WTC11 (cell line): Measurements from ENCODE around the gene CAMTA1. TPM values are rescaled to one million over a fixed set of nuclear protein-coding genes. Genes with fewer than 3 reads are reported as not detected.

Experiments
- ATAC-seq: fragments of 200-7000 bp; cut with Tn5 transposase; 2 replicates; pipeline ENCODE4 v1.10.0; 2021; ENCODE audit warnings: mild to moderate bottlenecking, moderate library complexity
- CTCF ChIA-PET: fragments of 300-600 bp; sonication (Branson Sonifier 250); formaldehyde crosslinking; loops from one replicate; lab custom pipeline; 2021; ENCODE audit warnings: antibody characterized with exemption; lab: Charles Lee
- POLR2A ChIA-PET: fragments of 350-600 bp; sonication (Branson Sonifier 250); formaldehyde crosslinking; loops from one replicate; lab custom pipeline; 2021; ENCODE audit warnings: antibody characterized with exemption; lab: Charles Lee
- DNase-seq: peaks from one replicate; pipeline ENCODE4 v3.0.0; 2021; ENCODE audit warnings: low spot score
- H3K27ac Mint-ChIP-seq: 2 replicates; pipeline ENCODE4 v1.8.0; 2021; ENCODE audit warnings: mixed read lengths
- H3K27me3 Mint-ChIP-seq: 2 replicates; pipeline ENCODE4 v1.8.0; 2021; ENCODE audit warnings: low read depth, mild to moderate bottlenecking, moderate library complexity, mixed read lengths
- H3K36me3 Mint-ChIP-seq: 2 replicates; pipeline ENCODE4 v1.8.0; 2021; ENCODE audit warnings: mixed read lengths
- H3K4me1 Mint-ChIP-seq: 2 replicates; pipeline ENCODE4 v1.8.0; 2022; ENCODE audit warnings: mixed read lengths
- H3K4me3 Mint-ChIP-seq: 2 replicates; pipeline ENCODE4 v1.8.0; 2021; ENCODE audit warnings: mild to moderate bottlenecking, moderate library complexity, mixed read lengths
- H3K9me3 Mint-ChIP-seq: 2 replicates; pipeline ENCODE4 v1.8.0; 2021; ENCODE audit warnings: mixed read lengths
- ATF1 ChIP-seq: sonication (generic); formaldehyde crosslinking; IDR thresholded peaks from 2 replicates; pipeline ENCODE4 v1.8.1; 2023; ENCODE audit warnings: mild to moderate bottlenecking, moderate library complexity, missing genetic modification reagents
- CBFB ChIP-seq: sonication (generic); formaldehyde crosslinking; IDR thresholded peaks from 2 replicates; pipeline ENCODE4 v1.8.1; 2022; ENCODE audit warnings: mild to moderate bottlenecking, low read depth, missing genetic modification reagents
- E2F4 ChIP-seq: sonication (generic); formaldehyde crosslinking; IDR thresholded peaks from 2 replicates; pipeline ENCODE4 v1.8.1; 2022; ENCODE audit warnings: low read depth, mild to moderate bottlenecking, moderate library complexity, missing genetic modification reagents, borderline replicate concordance
- EMX1 ChIP-seq: fragments of 250-450 bp; sonication (Bioruptor Pico); IDR thresholded peaks from 2 replicates; pipeline ENCODE4 v1.8.0; 2021; ENCODE audit warnings: mild to moderate bottlenecking
- ESRRA ChIP-seq: sonication (generic); formaldehyde crosslinking; IDR thresholded peaks from 2 replicates; pipeline ENCODE4 v1.8.1; 2022; ENCODE audit warnings: mild to moderate bottlenecking, missing genetic modification reagents, borderline replicate concordance
- FOXJ3 ChIP-seq: sonication (generic); formaldehyde crosslinking; IDR thresholded peaks from 2 replicates; pipeline ENCODE4 v1.9.0; 2021; ENCODE audit warnings: missing genetic modification reagents, mild to moderate bottlenecking, borderline replicate concordance
- GRHL2 ChIP-seq: fragments of 250-450 bp; sonication (Bioruptor Pico); IDR thresholded peaks from 2 replicates; pipeline ENCODE4 v1.8.0; 2022; ENCODE audit warnings: mild to moderate bottlenecking, moderate library complexity; ENCODE audit not compliant: insufficient replicate concordance, severe bottlenecking
- HMGA2 ChIP-seq: fragments of 250-450 bp; sonication (Bioruptor Pico); IDR thresholded peaks from 2 replicates; pipeline ENCODE4 v1.4.0; 2021; ENCODE audit warnings: mild to moderate bottlenecking, moderate library complexity
- JAZF1 ChIP-seq: fragments of 250-450 bp; sonication (Bioruptor Pico); IDR thresholded peaks from 2 replicates; pipeline ENCODE4 v1.9.0; 2021; ENCODE audit warnings: moderate library complexity, mild to moderate bottlenecking, inconsistent platforms
- KAT7 ChIP-seq: sonication (generic); formaldehyde crosslinking; IDR thresholded peaks from 2 replicates; pipeline ENCODE4 v1.8.1; 2023; ENCODE audit warnings: missing genetic modification reagents, mild to moderate bottlenecking, borderline replicate concordance
- MXD4 ChIP-seq: fragments of 250-450 bp; sonication (Bioruptor Pico); IDR thresholded peaks from 2 replicates; pipeline ENCODE4 v1.8.0; 2021; ENCODE audit warnings: mild to moderate bottlenecking, moderate library complexity, borderline replicate concordance
- NFE2L1 ChIP-seq: sonication (generic); formaldehyde crosslinking; IDR thresholded peaks from 2 replicates; pipeline ENCODE4 v1.8.1; 2023; ENCODE audit warnings: missing genetic modification reagents
- NR3C1 ChIP-seq: sonication (generic); formaldehyde crosslinking; conservative IDR thresholded peaks from 2 replicates; pipeline ENCODE4 v1.8.1; 2023; ENCODE audit warnings: low read depth, mild to moderate bottlenecking, missing genetic modification reagents
- SMAD4 ChIP-seq: sonication (generic); formaldehyde crosslinking; IDR thresholded peaks from 2 replicates; pipeline ENCODE4 v1.8.0; 2022; ENCODE audit warnings: mild to moderate bottlenecking, missing genetic modification reagents
- SOX15 ChIP-seq: fragments of 250-450 bp; sonication (Bioruptor Pico); IDR thresholded peaks from 2 replicates; pipeline ENCODE4 v1.9.0; 2021; ENCODE audit warnings: mild to moderate bottlenecking
- SP1 ChIP-seq: sonication (generic); formaldehyde crosslinking; conservative IDR thresholded peaks from 2 replicates; pipeline ENCODE4 v1.8.1; 2022; ENCODE audit warnings: missing genetic modification reagents
- TEAD1 ChIP-seq: sonication (generic); formaldehyde crosslinking; IDR thresholded peaks from 2 replicates; pipeline ENCODE4 v1.8.0; 2022; ENCODE audit warnings: mild to moderate bottlenecking, missing genetic modification reagents
- TP53 ChIP-seq: sonication (generic); formaldehyde crosslinking; IDR thresholded peaks from 2 replicates; pipeline ENCODE4 v1.8.1; 2023; ENCODE audit warnings: mild to moderate bottlenecking, missing genetic modification reagents
- USF1 ChIP-seq: sonication (generic); formaldehyde crosslinking; IDR thresholded peaks from 2 replicates; pipeline ENCODE4 v1.8.0; 2022; ENCODE audit warnings: mild to moderate bottlenecking, missing genetic modification reagents
- USF2 ChIP-seq: sonication (generic); formaldehyde crosslinking; IDR thresholded peaks from 2 replicates; pipeline ENCODE4 v1.8.1; 2023; ENCODE audit warnings: mild to moderate bottlenecking, missing genetic modification reagents, moderate library complexity
- ZNF281 ChIP-seq: sonication (generic); formaldehyde crosslinking; IDR thresholded peaks from 2 replicates; pipeline ENCODE4 v1.8.0; 2023; ENCODE audit warnings: mild to moderate bottlenecking, missing genetic modification reagents
- ZNF423 ChIP-seq: fragments of 250-450 bp; sonication (Bioruptor Pico); IDR thresholded peaks from 2 replicates; pipeline ENCODE4 v2.1.2; 2022; ENCODE audit warnings: mild to moderate bottlenecking, moderate library complexity
- ZNF532 ChIP-seq: fragments of 250-450 bp; sonication (Bioruptor Pico); IDR thresholded peaks from 2 replicates; pipeline ENCODE4 v1.9.0; 2021; ENCODE audit warnings: mild to moderate bottlenecking, borderline replicate concordance
- total RNA-seq: library from RNA; stranded (reverse); gene quantifications from 3 replicates; pipeline ENCODE4 v1.2.3, GENCODE V29; 2021

CAMTA1 gene
- total RNA-seq, 1 experiment from 2014 or later: 86.4 TPM

- no peak for TF ChIP-seq KAT7 (CRISPR knock-in tag)
These were observed 718.6 kb downstream of the CAMTA1 start (continued) for GRCh38 chr1:7503691-7504437.

- TF ChIP-seq ESRRA (CRISPR knock-in tag) (no peak), EMX1 (no peak), SOX15 (no peak), USF1 (no peak), USF2 (CRISPR knock-in tag) (no peak), FOXJ3 (no peak), NFE2L1 (no peak), SMAD4 (CRISPR knock-in tag) (no peak), NR3C1 (no peak), CBFB (CRISPR knock-in tag) (no peak), ATF1 (CRISPR knock-in tag) (no peak), HMGA2 (CRISPR knock-in tag) (no peak), SP1 (CRISPR knock-in tag) (no peak), E2F4 (no peak), ZNF281 (no peak), JAZF1 (CRISPR knock-in tag) (no peak), TP53 (CRISPR knock-in tag) (no peak), GRHL2 (no peak)
- TF ChIP-seq, all 79 proteins: peak for 0
- POLR2A ChIA-PET: no interaction called here
These were observed 719.1 kb downstream of the CAMTA1 start for GRCh38 chr1:7504438-7504720.

GRCh38 chr1:7505094-7505770 is 720.0 kb downstream of the CAMTA1 start:
- ATAC-seq: no peak
- CTCF ChIA-PET: interaction anchor here (1.6 kb wide), 1 partner anchor 142 kb away, joined by 3 read pairs; no protein-coding TSS in a partner anchor
- no peak for TF ChIP-seq ZNF423 (CRISPR knock-in tag)
- no peak for TF ChIP-seq MXD4 (CRISPR knock-in tag)
- TF ChIP-seq ZNF532 (CRISPR knock-in tag): no peak
- TF ChIP-seq USF2 (CRISPR knock-in tag): no peak
- TF ChIP-seq TEAD1 (CRISPR knock-in tag): no peak

More at GRCh38 chr1:7504438-7504720, 719.1 kb downstream of the CAMTA1 start:
- Mint-ChIP-seq H3K4me1 (peaks cover 4% of the 10 kb centered on the region; the same call in 1 of the 2 replicates), H3K4me3 (no peak overlapping the region), H3K9me3 (no peaks in the 10 kb centered on the region), H3K27ac (no peak overlapping the region), H3K36me3 (no peaks in the 10 kb centered on the region), H3K27me3 (no peaks in the 10 kb centered on the region)
- no peak for DNase-seq
- CTCF ChIA-PET: interaction anchor here (1.6 kb wide), 1 partner anchor 143 kb away, joined by 3 read pairs; no protein-coding TSS in a partner anchor
- ATAC-seq: no peak

More at GRCh38 chr1:7505094-7505770, 720.0 kb downstream of the CAMTA1 start:
- no peaks in the 10 kb centered on the region for H3K27me3 Mint-ChIP-seq
- peaks cover 4% of the 10 kb centered on the region; the same call in 1 of the 2 replicates for H3K4me1 Mint-ChIP-seq
- DNase-seq: no peak
- POLR2A ChIA-PET: no interaction called here
- H3K27ac Mint-ChIP-seq: no peak overlapping the region
- no peaks in the 10 kb centered on the region for H3K9me3 Mint-ChIP-seq
- H3K4me3 Mint-ChIP-seq: no peak overlapping the region
- no peaks in the 10 kb centered on the region for H3K36me3 Mint-ChIP-seq
